Ovary (tissue), 3 donors: ENCODE measurements around the gene TATDN2.

Source experiments
- CTCF ChIP-seq, 3 donors: fragments of 450-650 bp in 2 of 3; fragments of 200-600 bp in 1 of 3; IDR thresholded peaks; one replicate each; pipeline versions ENCODE4 v1.5.1 to v1.8.0; 2016 to 2022; ENCODE audit warnings: antibody characterized with exemption in 3 of 3, mild to moderate bottlenecking in 1 of 3
- EP300 ChIP-seq: sonication (generic); formaldehyde crosslinking; IDR thresholded peaks from one replicate; pipeline ENCODE4 v1.6.1; 2017; ENCODE audit warnings: antibody characterized with exemption
- POLR2A ChIP-seq: fragments of 450-650 bp; IDR thresholded peaks from one replicate; pipeline ENCODE4 v1.6.1; 2017; ENCODE audit warnings: antibody characterized with exemption, mild to moderate bottlenecking, moderate library complexity
- donor health status: DM: no; HTN: no; CAD: no.

- TF ChIP-seq CTCF (IDR thresholded peaks at IDR 0.05) (no peak), POLR2A (no peak), EP300 (no peak)
These were observed 56.6 kb downstream of the TATDN2 start for GRCh38 chr3:10304905-10305304.
